GOT3 (cell line): ENCODE results near the gene TRMT11.

Experiments
- DNase-seq: peaks from one replicate; lab custom pipeline; 2025; ENCODE audit warnings: mixed read lengths; lab: John Stamatoyannopoulos, UW

Gene TRMT11

GRCh38 chr6:126076992-126077664 lies 90.8 kb downstream of the TRMT11 start:
- DNase-seq, result no peak

DNA sequence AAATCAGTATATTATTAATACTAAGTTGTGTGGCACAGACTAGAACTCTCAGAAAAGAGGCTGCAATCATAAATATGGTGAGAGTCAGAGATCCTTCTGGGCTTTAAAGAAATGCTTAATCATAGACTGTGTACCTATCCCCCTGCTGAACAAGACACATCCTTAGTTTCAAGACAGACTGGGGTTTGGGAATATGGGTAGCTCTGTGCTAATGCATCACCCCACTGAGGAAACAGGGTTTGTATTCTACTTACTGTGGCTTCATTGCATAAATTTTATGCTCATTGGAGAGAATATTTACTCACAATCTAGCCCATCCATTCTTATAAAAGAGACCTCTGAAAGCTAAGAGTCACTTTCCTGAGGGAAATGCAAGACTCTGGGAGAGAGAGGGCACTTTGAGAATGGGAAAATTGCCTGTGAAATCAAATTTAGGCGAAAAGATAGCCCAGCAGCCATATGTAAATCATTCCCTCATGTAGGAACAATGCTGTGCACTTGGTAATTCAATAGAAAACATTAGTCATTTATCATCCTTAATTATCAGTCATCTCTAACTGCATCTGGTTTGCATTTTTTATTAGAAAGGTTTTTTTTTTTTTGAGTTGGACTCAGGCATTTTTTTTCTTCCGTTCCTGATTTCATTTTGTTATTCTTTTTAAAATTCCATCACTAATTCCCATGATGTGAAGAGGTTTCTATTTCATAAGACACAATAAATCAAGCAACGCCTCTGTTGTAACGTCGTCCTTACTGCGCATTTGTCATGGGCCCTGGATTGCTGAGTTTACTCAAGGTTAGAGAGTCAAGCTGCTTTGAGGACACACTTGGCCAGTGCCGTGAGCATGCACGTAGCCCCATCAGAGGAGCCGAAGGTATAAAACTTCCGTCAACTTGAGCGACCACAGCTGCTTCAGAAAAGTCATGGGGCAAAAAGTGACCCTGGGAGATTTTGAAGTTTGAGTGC lies 91.8 kb downstream of the TRMT11 start:
- no peak for DNase-seq

- no peak for DNase-seq
Measured at GRCh38 chr6:126083875-126084274, 97.5 kb downstream of the TRMT11 start.

DNA sequence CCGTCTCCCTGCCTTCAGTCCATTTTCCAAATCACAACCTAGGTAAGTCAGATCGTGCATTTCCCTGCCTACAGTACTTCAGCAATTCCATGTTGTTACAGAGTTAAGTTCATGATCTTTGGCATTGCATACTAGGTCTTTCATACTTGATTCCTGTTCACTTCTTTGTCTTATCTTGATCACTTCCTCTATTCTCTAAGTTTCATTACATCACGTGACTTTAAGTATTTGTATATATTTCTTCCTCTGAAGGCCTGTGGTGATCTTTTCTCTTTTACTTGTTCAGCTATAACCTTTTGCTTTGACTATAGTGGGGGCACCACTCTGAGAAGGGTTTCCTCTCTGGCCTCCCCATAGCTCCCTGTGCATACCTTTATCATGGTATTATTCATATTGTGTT lies 100.2 kb downstream of the TRMT11 start:
- no peak for DNase-seq
